GM12878 (cell line): ENCODE measurements around the gene TNFSF9. TPM values are rescaled to one million over a fixed set of nuclear protein-coding genes. Genes with fewer than 3 reads are reported as not detected.

Experiments used
- BACH1 ChIP-seq: fragments of 450-650 bp; IDR thresholded peaks from 2 replicates; pipeline ENCODE4 v1.6.1; 2017; ENCODE audit warnings: mild to moderate bottlenecking, borderline replicate concordance
- BHLHE40 ChIP-seq, 2 experiments: fragments of 450-650 bp in 1 of 2; IDR thresholded peaks; 2 replicates each; pipeline ENCODE4 v1.6.1; 2011 to 2017; ENCODE audit warnings: low read depth in 2 of 2, borderline replicate concordance in 1 of 2, improper control_type of control experiment in 1 of 2, low read length in 1 of 2, mild to moderate bottlenecking in 1 of 2
- CREB1 ChIP-seq: IDR thresholded peaks from 2 replicates; pipeline ENCODE4 v1.6.1; 2012; ENCODE audit warnings: low read depth, mild to moderate bottlenecking, inconsistent platforms
- EED ChIP-seq: sonication (generic); IDR thresholded peaks from 2 replicates; pipeline ENCODE4 v1.6.1; 2016; ENCODE audit warnings: antibody characterized with exemption, low read depth
- FOS ChIP-seq: IDR thresholded peaks from 3 replicates; pipeline ENCODE4 v1.6.1; 2011; ENCODE audit warnings: borderline replicate concordance; ENCODE audit not compliant: insufficient read length; ENCODE audit errors: extremely low read depth
- FOXM1 ChIP-seq: IDR thresholded peaks from 2 replicates; pipeline ENCODE4 v1.6.1; 2012; ENCODE audit warnings: low read depth, mild to moderate bottlenecking, inconsistent platforms, low read length, moderate library complexity
- MLLT1 ChIP-seq: fragments of 450-650 bp; IDR thresholded peaks from 2 replicates; pipeline ENCODE4 v1.6.1; 2016; ENCODE audit warnings: mild to moderate bottlenecking
- NFIC ChIP-seq: IDR thresholded peaks from 2 replicates; pipeline ENCODE4 v1.6.1; 2012; ENCODE audit warnings: low read depth, mild to moderate bottlenecking, inconsistent platforms, low read length, moderate library complexity
- POLR2A ChIP-seq: IDR thresholded peaks from 2 replicates; pipeline ENCODE4 v1.6.1; 2011; ENCODE audit warnings: low read depth, mild to moderate bottlenecking, low read length
- SMAD1 ChIP-seq: fragments of 450-650 bp; IDR thresholded peaks from 2 replicates; pipeline ENCODE4 v1.6.1; 2018; ENCODE audit warnings: mild to moderate bottlenecking, low read depth; ENCODE audit not compliant: partially characterized antibody
- SUZ12 ChIP-seq: fragments of 200-600 bp; sonication (generic); IDR thresholded peaks from one replicate; pipeline ENCODE4 v1.6.1; 2018; ENCODE audit warnings: antibody characterized with exemption, mild to moderate bottlenecking; ENCODE audit not compliant: unreplicated experiment
- TARDBP ChIP-seq: IDR thresholded peaks from 2 replicates; pipeline ENCODE4 v1.6.1; 2016; ENCODE audit warnings: borderline replicate concordance
- TCF7 ChIP-seq: IDR thresholded peaks from 2 replicates; pipeline ENCODE4 v1.6.1; 2014; ENCODE audit warnings: antibody characterized with exemption, borderline replicate concordance
- USF1 ChIP-seq: IDR thresholded peaks from 2 replicates; pipeline ENCODE4 v1.6.1; 2011; ENCODE audit warnings: borderline replicate concordance, low read depth, mild to moderate bottlenecking, moderate library complexity, mixed read lengths, low read length; ENCODE audit not compliant: insufficient read depth; ENCODE audit errors: extremely low read length
- ZNF274 ChIP-seq: IDR thresholded peaks from one replicate; pipeline ENCODE4 v1.8.0; 2011; ENCODE audit not compliant: insufficient read length, insufficient read depth
- ZSCAN29 ChIP-seq: fragments of 450-650 bp; IDR thresholded peaks from 2 replicates; pipeline ENCODE4 v1.6.1; 2017; ENCODE audit warnings: mild to moderate bottlenecking, moderate library complexity
- polyA plus RNA-seq, 11 experiments: library from polyadenylated mRNA; depleted of rRNA in 4 of 11; unstranded in 6 of 11; stranded (reverse) in 5 of 11; fragments of >200 nt; fragmentation: Nextera tagmentation in 4 of 11; fragmentation: Illumina TruSeq in 1 of 11; extraction: Ambion mirVana in 4 of 11; extraction: Trizol in 1 of 11; gene quantifications; 1 replicate in 1 of 11; 2 replicates in 10 of 11; pipeline versions ENCODE4 v1.2.1 to v1.2.3, GENCODE V29; 2011 to 2016; ENCODE audit warnings: inconsistent platforms in 2 of 11, missing spikeins in 2 of 11, low read depth in 1 of 11
- total RNA-seq, 4 experiments: library from RNA; depleted of rRNA in 3 of 4; stranded (reverse); fragments of >200 nt in 3 of 4; fragmentation: Illumina TruSeq in 1 of 4; extraction: Trizol in 1 of 4; gene quantifications; 2 replicates each; pipeline versions ENCODE4 v1.2.1 to v1.2.3, GENCODE V29; 2013 to 2021
- TF ChIP-seq, protein P1 (sequence below), 3 experiments: IDR thresholded peaks in 2 of 3; conservative IDR thresholded peaks in 1 of 3; 2 replicates each; pipeline ENCODE4 v1.5.1; 2011; ENCODE audit warnings: low read depth in 3 of 3, low read length in 3 of 3, mild to moderate bottlenecking in 3 of 3, control low read depth in 2 of 3, moderate library complexity in 2 of 3, inconsistent platforms in 1 of 3, mixed read lengths in 1 of 3; ENCODE audit not compliant: control insufficient read depth in 2 of 3, insufficient read depth in 1 of 3; ENCODE audit errors: extremely low read depth in 1 of 3

Gene TNFSF9
- total and polyA plus RNA-seq, 10 of the 15 experiments (the other 5 are each of a cell fraction or from before 2014, with no cell fraction given), result 6.2 to 75.3 (median 22.1) TPM

DNA sequence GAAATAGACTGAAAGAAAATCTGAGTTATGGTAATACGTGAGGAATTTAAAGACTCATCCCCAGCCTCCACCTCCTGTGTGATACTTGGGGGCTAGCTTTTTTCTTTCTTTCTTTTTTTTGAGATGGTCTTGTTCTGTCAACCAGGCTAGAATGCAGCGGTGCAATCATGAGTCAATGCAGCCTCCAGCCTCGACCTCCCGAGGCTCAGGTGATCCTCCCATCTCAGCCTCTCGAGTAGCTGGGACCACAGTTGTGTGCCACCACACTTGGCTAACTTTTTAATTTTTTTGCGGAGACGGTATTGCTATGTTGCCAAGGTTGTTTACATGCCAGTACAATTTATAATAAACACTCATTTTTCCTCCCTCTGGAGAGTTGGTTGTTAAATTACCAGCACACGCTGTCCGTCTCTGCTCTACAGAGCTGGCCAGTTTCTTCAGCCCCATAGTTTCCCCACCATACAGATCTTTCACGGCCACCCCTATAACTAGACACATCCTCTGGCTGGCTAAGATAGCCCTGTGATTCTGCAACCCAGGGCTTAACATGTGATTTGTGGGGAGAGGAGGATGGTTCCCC, 4.8 kb downstream of the TNFSF9 start (continued):
- TF ChIP-seq, protein P1, sequence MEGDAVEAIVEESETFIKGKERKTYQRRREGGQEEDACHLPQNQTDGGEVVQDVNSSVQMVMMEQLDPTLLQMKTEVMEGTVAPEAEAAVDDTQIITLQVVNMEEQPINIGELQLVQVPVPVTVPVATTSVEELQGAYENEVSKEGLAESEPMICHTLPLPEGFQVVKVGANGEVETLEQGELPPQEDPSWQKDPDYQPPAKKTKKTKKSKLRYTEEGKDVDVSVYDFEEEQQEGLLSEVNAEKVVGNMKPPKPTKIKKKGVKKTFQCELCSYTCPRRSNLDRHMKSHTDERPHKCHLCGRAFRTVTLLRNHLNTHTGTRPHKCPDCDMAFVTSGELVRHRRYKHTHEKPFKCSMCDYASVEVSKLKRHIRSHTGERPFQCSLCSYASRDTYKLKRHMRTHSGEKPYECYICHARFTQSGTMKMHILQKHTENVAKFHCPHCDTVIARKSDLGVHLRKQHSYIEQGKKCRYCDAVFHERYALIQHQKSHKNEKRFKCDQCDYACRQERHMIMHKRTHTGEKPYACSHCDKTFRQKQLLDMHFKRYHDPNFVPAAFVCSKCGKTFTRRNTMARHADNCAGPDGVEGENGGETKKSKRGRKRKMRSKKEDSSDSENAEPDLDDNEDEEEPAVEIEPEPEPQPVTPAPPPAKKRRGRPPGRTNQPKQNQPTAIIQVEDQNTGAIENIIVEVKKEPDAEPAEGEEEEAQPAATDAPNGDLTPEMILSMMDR (IDR thresholded peaks at IDR 0.05 in 2 of 3, conservative IDR thresholded peaks at IDR 0.05 in 1 of 3; ENCODE audit: control insufficient read depth in 2 of 3, extremely low read depth in 1 of 3, insufficient read depth in 1 of 3, low read depth in 3 of 3, low read length in 3 of 3), result no peak
- TF ChIP-seq POLR2A (no peak), FOS (no peak), TARDBP (no peak), EED (no peak), TCF7 (no peak), CREB1 (no peak), FOXM1 (no peak), MLLT1 (no peak; the same call in none of the 2 replicates), SUZ12 (no peak), USF1 (no peak), BHLHE40 (IDR thresholded peaks at IDR 0.05; ENCODE audit: borderline replicate concordance in 1 of 2, low read depth in 2 of 2, low read length in 1 of 2) (no peak), ZNF274 (no peak), BACH1 (0 out of 2 replicates have a peak, but pooled peaks have one; percentile 12), ZSCAN29 (no peak), NFIC (no peak; the same call in 1 of the 2 replicates), SMAD1 (peak; percentile 66)
